ENCODE data around the gene ZSWIM1. TPM values are rescaled to one million over a fixed set of nuclear protein-coding genes. Genes with fewer than 3 reads are reported as not detected.

ZSWIM1 gene
- total and polyA plus RNA-seq, 2 of the 13 experiments (the other 11 are each of a cell fraction or from before 2014, with no cell fraction given): 9.5 to 11.7 TPM

DNA sequence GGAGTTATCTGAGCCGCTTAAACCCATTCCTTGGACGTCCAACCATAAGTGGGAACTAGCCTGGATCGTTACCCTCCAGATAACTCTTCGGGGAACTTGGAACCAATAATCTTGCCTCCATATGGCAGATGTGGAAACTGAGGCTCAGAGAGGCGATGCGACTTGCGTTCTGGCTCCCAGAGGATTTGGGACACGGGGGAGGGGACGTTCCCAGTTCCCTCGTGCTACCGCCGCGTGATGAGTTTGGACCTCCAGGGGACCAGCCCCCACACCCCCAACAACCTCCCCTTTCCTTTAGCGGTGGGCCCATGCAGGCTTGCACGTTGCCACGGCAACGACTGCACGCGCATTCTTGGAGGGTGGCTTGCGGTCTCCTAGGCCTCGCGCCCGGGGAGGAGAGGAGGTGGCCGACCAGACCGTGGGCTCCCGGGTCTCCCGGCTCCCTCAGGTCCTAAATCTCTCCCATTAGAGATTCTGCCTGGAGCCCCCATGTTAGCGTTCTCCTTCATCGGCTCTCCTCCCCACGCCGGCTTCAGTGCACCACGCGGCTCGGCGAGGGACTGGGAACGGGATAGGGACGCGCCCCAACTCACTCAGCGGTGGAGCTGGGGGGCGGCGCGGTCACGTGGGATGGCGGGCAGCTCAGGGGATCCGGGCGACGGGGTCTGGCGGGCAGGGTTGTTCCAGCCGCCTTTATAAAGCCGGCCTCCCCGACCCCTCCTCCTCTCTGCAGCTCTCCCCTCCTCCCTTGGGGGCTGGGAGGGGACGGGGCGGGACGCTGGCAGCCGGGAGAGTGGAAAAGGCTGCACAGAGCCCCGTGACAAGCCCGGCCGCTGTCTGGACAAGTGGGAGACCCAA, 30.7 kb downstream of the ZSWIM1 start, which contains the start of gene PLTP (continued):
- TF ChIP-seq, protein P1, sequence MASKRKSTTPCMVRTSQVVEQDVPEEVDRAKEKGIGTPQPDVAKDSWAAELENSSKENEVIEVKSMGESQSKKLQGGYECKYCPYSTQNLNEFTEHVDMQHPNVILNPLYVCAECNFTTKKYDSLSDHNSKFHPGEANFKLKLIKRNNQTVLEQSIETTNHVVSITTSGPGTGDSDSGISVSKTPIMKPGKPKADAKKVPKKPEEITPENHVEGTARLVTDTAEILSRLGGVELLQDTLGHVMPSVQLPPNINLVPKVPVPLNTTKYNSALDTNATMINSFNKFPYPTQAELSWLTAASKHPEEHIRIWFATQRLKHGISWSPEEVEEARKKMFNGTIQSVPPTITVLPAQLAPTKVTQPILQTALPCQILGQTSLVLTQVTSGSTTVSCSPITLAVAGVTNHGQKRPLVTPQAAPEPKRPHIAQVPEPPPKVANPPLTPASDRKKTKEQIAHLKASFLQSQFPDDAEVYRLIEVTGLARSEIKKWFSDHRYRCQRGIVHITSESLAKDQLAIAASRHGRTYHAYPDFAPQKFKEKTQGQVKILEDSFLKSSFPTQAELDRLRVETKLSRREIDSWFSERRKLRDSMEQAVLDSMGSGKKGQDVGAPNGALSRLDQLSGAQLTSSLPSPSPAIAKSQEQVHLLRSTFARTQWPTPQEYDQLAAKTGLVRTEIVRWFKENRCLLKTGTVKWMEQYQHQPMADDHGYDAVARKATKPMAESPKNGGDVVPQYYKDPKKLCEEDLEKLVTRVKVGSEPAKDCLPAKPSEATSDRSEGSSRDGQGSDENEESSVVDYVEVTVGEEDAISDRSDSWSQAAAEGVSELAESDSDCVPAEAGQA (IDR thresholded peaks at IDR 0.05; ENCODE audit: low read depth): no peak
- TF ChIP-seq, protein P1 (CRISPR knock-in tag; IDR thresholded peaks at IDR 0.05; ENCODE audit: borderline replicate concordance): no peak
- TF ChIP-seq EZH2 (conservative IDR thresholded peaks at IDR 0.05; ENCODE audit: low read depth, low read length) (no peak), EP300 (IDR thresholded peaks at IDR 0.05; ENCODE audit: low read depth in 2 of 2, low read length in 2 of 2) (no peak), EP300 (CRISPR knock-in tag; IDR thresholded peaks at IDR 0.05; ENCODE audit: borderline replicate concordance) (no peak), ZNF652 (CRISPR knock-in tag; IDR thresholded peaks at IDR 0.05; ENCODE audit: borderline replicate concordance, low read depth) (no peak)
- TF ChIP-seq, protein P2, sequence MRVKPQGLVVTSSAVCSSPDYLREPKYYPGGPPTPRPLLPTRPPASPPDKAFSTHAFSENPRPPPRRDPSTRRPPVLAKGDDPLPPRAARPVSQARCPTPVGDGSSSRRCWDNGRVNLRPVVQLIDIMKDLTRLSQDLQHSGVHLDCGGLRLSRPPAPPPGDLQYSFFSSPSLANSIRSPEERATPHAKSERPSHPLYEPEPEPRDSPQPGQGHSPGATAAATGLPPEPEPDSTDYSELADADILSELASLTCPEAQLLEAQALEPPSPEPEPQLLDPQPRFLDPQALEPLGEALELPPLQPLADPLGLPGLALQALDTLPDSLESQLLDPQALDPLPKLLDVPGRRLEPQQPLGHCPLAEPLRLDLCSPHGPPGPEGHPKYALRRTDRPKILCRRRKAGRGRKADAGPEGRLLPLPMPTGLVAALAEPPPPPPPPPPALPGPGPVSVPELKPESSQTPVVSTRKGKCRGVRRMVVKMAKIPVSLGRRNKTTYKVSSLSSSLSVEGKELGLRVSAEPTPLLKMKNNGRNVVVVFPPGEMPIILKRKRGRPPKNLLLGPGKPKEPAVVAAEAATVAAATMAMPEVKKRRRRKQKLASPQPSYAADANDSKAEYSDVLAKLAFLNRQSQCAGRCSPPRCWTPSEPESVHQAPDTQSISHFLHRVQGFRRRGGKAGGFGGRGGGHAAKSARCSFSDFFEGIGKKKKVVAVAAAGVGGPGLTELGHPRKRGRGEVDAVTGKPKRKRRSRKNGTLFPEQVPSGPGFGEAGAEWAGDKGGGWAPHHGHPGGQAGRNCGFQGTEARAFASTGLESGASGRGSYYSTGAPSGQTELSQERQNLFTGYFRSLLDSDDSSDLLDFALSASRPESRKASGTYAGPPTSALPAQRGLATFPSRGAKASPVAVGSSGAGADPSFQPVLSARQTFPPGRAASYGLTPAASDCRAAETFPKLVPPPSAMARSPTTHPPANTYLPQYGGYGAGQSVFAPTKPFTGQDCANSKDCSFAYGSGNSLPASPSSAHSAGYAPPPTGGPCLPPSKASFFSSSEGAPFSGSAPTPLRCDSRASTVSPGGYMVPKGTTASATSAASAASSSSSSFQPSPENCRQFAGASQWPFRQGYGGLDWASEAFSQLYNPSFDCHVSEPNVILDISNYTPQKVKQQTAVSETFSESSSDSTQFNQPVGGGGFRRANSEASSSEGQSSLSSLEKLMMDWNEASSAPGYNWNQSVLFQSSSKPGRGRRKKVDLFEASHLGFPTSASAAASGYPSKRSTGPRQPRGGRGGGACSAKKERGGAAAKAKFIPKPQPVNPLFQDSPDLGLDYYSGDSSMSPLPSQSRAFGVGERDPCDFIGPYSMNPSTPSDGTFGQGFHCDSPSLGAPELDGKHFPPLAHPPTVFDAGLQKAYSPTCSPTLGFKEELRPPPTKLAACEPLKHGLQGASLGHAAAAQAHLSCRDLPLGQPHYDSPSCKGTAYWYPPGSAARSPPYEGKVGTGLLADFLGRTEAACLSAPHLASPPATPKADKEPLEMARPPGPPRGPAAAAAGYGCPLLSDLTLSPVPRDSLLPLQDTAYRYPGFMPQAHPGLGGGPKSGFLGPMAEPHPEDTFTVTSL (CRISPR knock-in tag; IDR thresholded peaks at IDR 0.05; ENCODE audit: borderline replicate concordance): no peak
- TF ChIP-seq, protein P3, sequence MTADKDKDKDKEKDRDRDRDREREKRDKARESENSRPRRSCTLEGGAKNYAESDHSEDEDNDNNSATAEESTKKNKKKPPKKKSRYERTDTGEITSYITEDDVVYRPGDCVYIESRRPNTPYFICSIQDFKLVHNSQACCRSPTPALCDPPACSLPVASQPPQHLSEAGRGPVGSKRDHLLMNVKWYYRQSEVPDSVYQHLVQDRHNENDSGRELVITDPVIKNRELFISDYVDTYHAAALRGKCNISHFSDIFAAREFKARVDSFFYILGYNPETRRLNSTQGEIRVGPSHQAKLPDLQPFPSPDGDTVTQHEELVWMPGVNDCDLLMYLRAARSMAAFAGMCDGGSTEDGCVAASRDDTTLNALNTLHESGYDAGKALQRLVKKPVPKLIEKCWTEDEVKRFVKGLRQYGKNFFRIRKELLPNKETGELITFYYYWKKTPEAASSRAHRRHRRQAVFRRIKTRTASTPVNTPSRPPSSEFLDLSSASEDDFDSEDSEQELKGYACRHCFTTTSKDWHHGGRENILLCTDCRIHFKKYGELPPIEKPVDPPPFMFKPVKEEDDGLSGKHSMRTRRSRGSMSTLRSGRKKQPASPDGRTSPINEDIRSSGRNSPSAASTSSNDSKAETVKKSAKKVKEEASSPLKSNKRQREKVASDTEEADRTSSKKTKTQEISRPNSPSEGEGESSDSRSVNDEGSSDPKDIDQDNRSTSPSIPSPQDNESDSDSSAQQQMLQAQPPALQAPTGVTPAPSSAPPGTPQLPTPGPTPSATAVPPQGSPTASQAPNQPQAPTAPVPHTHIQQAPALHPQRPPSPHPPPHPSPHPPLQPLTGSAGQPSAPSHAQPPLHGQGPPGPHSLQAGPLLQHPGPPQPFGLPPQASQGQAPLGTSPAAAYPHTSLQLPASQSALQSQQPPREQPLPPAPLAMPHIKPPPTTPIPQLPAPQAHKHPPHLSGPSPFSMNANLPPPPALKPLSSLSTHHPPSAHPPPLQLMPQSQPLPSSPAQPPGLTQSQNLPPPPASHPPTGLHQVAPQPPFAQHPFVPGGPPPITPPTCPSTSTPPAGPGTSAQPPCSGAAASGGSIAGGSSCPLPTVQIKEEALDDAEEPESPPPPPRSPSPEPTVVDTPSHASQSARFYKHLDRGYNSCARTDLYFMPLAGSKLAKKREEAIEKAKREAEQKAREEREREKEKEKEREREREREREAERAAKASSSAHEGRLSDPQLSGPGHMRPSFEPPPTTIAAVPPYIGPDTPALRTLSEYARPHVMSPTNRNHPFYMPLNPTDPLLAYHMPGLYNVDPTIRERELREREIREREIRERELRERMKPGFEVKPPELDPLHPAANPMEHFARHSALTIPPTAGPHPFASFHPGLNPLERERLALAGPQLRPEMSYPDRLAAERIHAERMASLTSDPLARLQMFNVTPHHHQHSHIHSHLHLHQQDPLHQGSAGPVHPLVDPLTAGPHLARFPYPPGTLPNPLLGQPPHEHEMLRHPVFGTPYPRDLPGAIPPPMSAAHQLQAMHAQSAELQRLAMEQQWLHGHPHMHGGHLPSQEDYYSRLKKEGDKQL (CRISPR knock-in tag; IDR thresholded peaks at IDR 0.05; ENCODE audit: low read depth): no peak
- TF ChIP-seq, protein P4, sequence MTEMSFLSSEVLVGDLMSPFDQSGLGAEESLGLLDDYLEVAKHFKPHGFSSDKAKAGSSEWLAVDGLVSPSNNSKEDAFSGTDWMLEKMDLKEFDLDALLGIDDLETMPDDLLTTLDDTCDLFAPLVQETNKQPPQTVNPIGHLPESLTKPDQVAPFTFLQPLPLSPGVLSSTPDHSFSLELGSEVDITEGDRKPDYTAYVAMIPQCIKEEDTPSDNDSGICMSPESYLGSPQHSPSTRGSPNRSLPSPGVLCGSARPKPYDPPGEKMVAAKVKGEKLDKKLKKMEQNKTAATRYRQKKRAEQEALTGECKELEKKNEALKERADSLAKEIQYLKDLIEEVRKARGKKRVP (CRISPR knock-in tag; IDR thresholded peaks at IDR 0.05): no peak
